ENCODE measurements around the gene UTP18. TPM values are rescaled to one million over a fixed set of nuclear protein-coding genes. Genes with fewer than 3 reads are reported as not detected.
"Not testable (repeated sequence)": the region's sequence is repeated elsewhere in the genome, so short reads cannot be mapped to it uniquely, and the experiment has no call there.

Gene UTP18
- total RNA-seq, 2 donors from 2014 or later, result 49.3 to 54.1 TPM

GRCh38 chr17:51322390-51323029 is 62.2 kb downstream of the UTP18 start:
- peaks cover 17% of the 10 kb centered on the region for H3K27me3 Mint-ChIP-seq
- no peak overlapping the region for H3K4me3 Mint-ChIP-seq
- H3K36me3 Mint-ChIP-seq (ENCODE audit: low read depth), result peaks cover 2% of the 10 kb centered on the region
- H3K9me3 ChIP-seq (ENCODE audit: control insufficient read depth, low read length, poor library complexity, severe bottlenecking), result peaks cover 3% of the 10 kb centered on the region
- DNase-seq (no peak), ATAC-seq (peak; percentile 49)
- no peak overlapping the region for H3K27ac Mint-ChIP-seq
- H3K4me1 Mint-ChIP-seq, result no peaks in the 10 kb centered on the region

GRCh38 chr17:51325471-51325870 is 65.1 kb downstream of the UTP18 start:
- H3K9me3 ChIP-seq (ENCODE audit: control insufficient read depth, low read length, poor library complexity, severe bottlenecking), result no peaks in the 10 kb centered on the region
- Mint-ChIP-seq H3K27me3 (peaks cover 17% of the 10 kb centered on the region), H3K4me1 (no peaks in the 10 kb centered on the region), H3K27ac (no peak overlapping the region), H3K4me3 (no peak overlapping the region), H3K36me3 (ENCODE audit: low read depth) (no peaks in the 10 kb centered on the region)
- ATAC-seq (no peak), DNase-seq (no peak)

- H3K27ac Mint-ChIP-seq; H3K36me3 Mint-ChIP-seq (ENCODE audit: low read depth); ATAC-seq; H3K4me3 Mint-ChIP-seq; DNase-seq; H3K9me3 ChIP-seq (ENCODE audit: control insufficient read depth, low read length, poor library complexity, severe bottlenecking); H3K4me1 Mint-ChIP-seq: not testable (repeated sequence)
- H3K27me3 Mint-ChIP-seq, result peaks cover 21% of the 10 kb centered on the region
These were observed 70.6 kb downstream of the UTP18 start for GRCh38 chr17:51330861-51331503.

- Mint-ChIP-seq H3K27ac (no peak overlapping the region), H3K27me3 (peaks cover 20% of the 10 kb centered on the region), H3K36me3 (ENCODE audit: low read depth) (peaks cover 2% of the 10 kb centered on the region), H3K4me3 (no peak overlapping the region), H3K4me1 (no peaks in the 10 kb centered on the region)
- ATAC-seq (no peak), DNase-seq (no peak)
- no peaks in the 10 kb centered on the region for H3K9me3 ChIP-seq (ENCODE audit: control insufficient read depth, low read length, poor library complexity, severe bottlenecking)
These were observed 74.8 kb downstream of the UTP18 start for GRCh38 chr17:51335006-51335590.

- no peaks in the 10 kb centered on the region for H3K9me3 ChIP-seq (ENCODE audit: control insufficient read depth, low read length, poor library complexity, severe bottlenecking)
- Mint-ChIP-seq H3K27me3 (peaks cover 20% of the 10 kb centered on the region), H3K4me3 (no peak overlapping the region), H3K27ac (no peak overlapping the region), H3K4me1 (no peaks in the 10 kb centered on the region), H3K36me3 (ENCODE audit: low read depth) (peaks cover 2% of the 10 kb centered on the region)
- no peak for DNase-seq
- ATAC-seq, result no peak
These were observed 75.8 kb downstream of the UTP18 start for GRCh38 chr17:51335883-51336822.

- no peaks in the 10 kb centered on the region for H3K9me3 ChIP-seq (ENCODE audit: control insufficient read depth, low read length, poor library complexity, severe bottlenecking)
- H3K4me3 Mint-ChIP-seq, result no peak overlapping the region
- H3K4me1 Mint-ChIP-seq, result peaks cover 3% of the 10 kb centered on the region
- DNase-seq (no peak), ATAC-seq (no peak)
- no peak overlapping the region for H3K27ac Mint-ChIP-seq
- peaks cover 24% of the 10 kb centered on the region for H3K27me3 Mint-ChIP-seq
- H3K36me3 Mint-ChIP-seq (ENCODE audit: low read depth), result peaks cover 2% of the 10 kb centered on the region
These were observed 81.1 kb downstream of the UTP18 start for GRCh38 chr17:51341457-51341856.

GRCh38 chr17:51342257-51342656 is 81.9 kb downstream of the UTP18 start:
- no peaks in the 10 kb centered on the region for H3K9me3 ChIP-seq (ENCODE audit: control insufficient read depth, low read length, poor library complexity, severe bottlenecking)
- Mint-ChIP-seq H3K27me3 (peaks cover 24% of the 10 kb centered on the region), H3K4me3 (no peak overlapping the region), H3K27ac (no peak overlapping the region), H3K4me1 (peaks cover 3% of the 10 kb centered on the region), H3K36me3 (ENCODE audit: low read depth) (peaks cover 2% of the 10 kb centered on the region)
- ATAC-seq (peak; percentile 51), DNase-seq (no peak)

GRCh38 chr17:51344532-51344931 is 84.2 kb downstream of the UTP18 start:
- Mint-ChIP-seq H3K4me3 (no peak overlapping the region), H3K4me1 (peaks cover 3% of the 10 kb centered on the region)
- no peak for ATAC-seq

GRCh38 chr17:51346218-51346982 is 86.1 kb downstream of the UTP18 start:
- ATAC-seq (no peak), DNase-seq (no peak)
- Mint-ChIP-seq H3K4me1 (peaks cover 1% of the 10 kb centered on the region), H3K36me3 (ENCODE audit: low read depth) (peaks cover 2% of the 10 kb centered on the region), H3K4me3 (no peak overlapping the region), H3K27me3 (peaks cover 36% of the 10 kb centered on the region), H3K27ac (no peak overlapping the region)
- no peaks in the 10 kb centered on the region for H3K9me3 ChIP-seq (ENCODE audit: control insufficient read depth, low read length, poor library complexity, severe bottlenecking)

More at GRCh38 chr17:51344532-51344931, 84.2 kb downstream of the UTP18 start:
- H3K27me3 Mint-ChIP-seq, result peaks cover 26% of the 10 kb centered on the region
- H3K27ac Mint-ChIP-seq, result no peak overlapping the region
- H3K9me3 ChIP-seq (ENCODE audit: control insufficient read depth, low read length, poor library complexity, severe bottlenecking), result no peaks in the 10 kb centered on the region
- peaks cover 2% of the 10 kb centered on the region for H3K36me3 Mint-ChIP-seq (ENCODE audit: low read depth)
- no peak for DNase-seq

Other genes starting within 250 kb of the UTP18 start
- 10 to 100 TPM; 77.0 to 85.8 TPM for gene SPAG9, start 139.7 kb upstream of the UTP18 start, total RNA-seq
- gene NME1, start 107.0 kb upstream of the UTP18 start, total RNA-seq, result 10 to 100 TPM; 17.2 to 19.9 TPM
- 100 to 1,000 TPM; 219 to 256 TPM for gene NME2, start 94.1 kb upstream of the UTP18 start, total RNA-seq
- gene MBTD1, start 497 bp upstream of the UTP18 start, total RNA-seq, result 10 to 100 TPM; 27.5 to 33.7 TPM

Data from T-helper 17 cell (primary cell).